ENCODE results near the gene CREBL2.

CREBL2 gene

GRCh38 chr12:12683136-12683697 lies 71.5 kb downstream of the CREBL2 start:
- TF ChIP-seq ARNTL (CRISPR knock-in tag; IDR thresholded peaks at IDR 0.05; ENCODE audit: borderline replicate concordance, low read depth) (no peak), ZC3H10 (CRISPR knock-in tag; IDR thresholded peaks at IDR 0.05) (no peak), TOX (CRISPR knock-in tag; IDR thresholded peaks at IDR 0.05; ENCODE audit: borderline replicate concordance) (no peak), ESRRG (CRISPR knock-in tag; IDR thresholded peaks at IDR 0.05) (no peak), CSDC2 (CRISPR knock-in tag; IDR thresholded peaks at IDR 0.05) (no peak), ZNF8 (CRISPR knock-in tag; IDR thresholded peaks at IDR 0.05) (no peak), SNAI2 (CRISPR knock-in tag; IDR thresholded peaks at IDR 0.05) (no peak), ZNF565 (CRISPR knock-in tag; conservative IDR thresholded peaks at IDR 0.05; ENCODE audit: low read depth) (no peak), ZFP3 (CRISPR knock-in tag; IDR thresholded peaks at IDR 0.05) (no peak), PPARA (CRISPR knock-in tag; IDR thresholded peaks at IDR 0.05; ENCODE audit: borderline replicate concordance) (no peak), TCF4 (CRISPR knock-in tag; IDR thresholded peaks at IDR 0.05; ENCODE audit: borderline replicate concordance) (no peak), RARB (CRISPR knock-in tag; IDR thresholded peaks at IDR 0.05) (no peak), ZNF70 (CRISPR knock-in tag; IDR thresholded peaks at IDR 0.05) (no peak), ISL1 (CRISPR knock-in tag; IDR thresholded peaks at IDR 0.05) (no peak), ZFP30 (CRISPR knock-in tag; IDR thresholded peaks at IDR 0.05) (no peak)
- TF ChIP-seq, protein P1, sequence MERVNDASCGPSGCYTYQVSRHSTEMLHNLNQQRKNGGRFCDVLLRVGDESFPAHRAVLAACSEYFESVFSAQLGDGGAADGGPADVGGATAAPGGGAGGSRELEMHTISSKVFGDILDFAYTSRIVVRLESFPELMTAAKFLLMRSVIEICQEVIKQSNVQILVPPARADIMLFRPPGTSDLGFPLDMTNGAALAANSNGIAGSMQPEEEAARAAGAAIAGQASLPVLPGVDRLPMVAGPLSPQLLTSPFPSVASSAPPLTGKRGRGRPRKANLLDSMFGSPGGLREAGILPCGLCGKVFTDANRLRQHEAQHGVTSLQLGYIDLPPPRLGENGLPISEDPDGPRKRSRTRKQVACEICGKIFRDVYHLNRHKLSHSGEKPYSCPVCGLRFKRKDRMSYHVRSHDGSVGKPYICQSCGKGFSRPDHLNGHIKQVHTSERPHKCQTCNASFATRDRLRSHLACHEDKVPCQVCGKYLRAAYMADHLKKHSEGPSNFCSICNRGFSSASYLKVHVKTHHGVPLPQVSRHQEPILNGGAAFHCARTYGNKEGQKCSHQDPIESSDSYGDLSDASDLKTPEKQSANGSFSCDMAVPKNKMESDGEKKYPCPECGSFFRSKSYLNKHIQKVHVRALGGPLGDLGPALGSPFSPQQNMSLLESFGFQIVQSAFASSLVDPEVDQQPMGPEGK (CRISPR knock-in tag; IDR thresholded peaks at IDR 0.05; ENCODE audit: borderline replicate concordance) = no peak
- TF ChIP-seq, protein P2, sequence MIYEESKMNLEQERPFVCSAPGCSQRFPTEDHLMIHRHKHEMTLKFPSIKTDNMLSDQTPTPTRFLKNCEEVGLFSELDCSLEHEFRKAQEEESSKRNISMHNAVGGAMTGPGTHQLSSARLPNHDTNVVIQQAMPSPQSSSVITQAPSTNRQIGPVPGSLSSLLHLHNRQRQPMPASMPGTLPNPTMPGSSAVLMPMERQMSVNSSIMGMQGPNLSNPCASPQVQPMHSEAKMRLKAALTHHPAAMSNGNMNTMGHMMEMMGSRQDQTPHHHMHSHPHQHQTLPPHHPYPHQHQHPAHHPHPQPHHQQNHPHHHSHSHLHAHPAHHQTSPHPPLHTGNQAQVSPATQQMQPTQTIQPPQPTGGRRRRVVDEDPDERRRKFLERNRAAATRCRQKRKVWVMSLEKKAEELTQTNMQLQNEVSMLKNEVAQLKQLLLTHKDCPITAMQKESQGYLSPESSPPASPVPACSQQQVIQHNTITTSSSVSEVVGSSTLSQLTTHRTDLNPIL (CRISPR knock-in tag; IDR thresholded peaks at IDR 0.05; ENCODE audit: low read depth) = no peak
- no peak for ATAC-seq

- no peak for TF ChIP-seq OSR1 (CRISPR knock-in tag; IDR thresholded peaks at IDR 0.05)
- TF ChIP-seq RARB (CRISPR knock-in tag; IDR thresholded peaks at IDR 0.05) = no peak
- TF ChIP-seq ZNF70 (CRISPR knock-in tag; IDR thresholded peaks at IDR 0.05) = no peak
- TF ChIP-seq, protein P3, sequence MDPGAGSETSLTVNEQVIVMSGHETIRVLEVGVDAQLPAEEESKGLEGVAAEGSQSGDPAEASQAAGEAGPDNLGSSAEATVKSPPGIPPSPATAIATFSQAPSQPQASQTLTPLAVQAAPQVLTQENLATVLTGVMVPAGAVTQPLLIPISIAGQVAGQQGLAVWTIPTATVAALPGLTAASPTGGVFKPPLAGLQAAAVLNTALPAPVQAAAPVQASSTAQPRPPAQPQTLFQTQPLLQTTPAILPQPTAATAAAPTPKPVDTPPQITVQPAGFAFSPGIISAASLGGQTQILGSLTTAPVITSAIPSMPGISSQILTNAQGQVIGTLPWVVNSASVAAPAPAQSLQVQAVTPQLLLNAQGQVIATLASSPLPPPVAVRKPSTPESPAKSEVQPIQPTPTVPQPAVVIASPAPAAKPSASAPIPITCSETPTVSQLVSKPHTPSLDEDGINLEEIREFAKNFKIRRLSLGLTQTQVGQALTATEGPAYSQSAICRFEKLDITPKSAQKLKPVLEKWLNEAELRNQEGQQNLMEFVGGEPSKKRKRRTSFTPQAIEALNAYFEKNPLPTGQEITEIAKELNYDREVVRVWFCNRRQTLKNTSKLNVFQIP (CRISPR knock-in tag; IDR thresholded peaks at IDR 0.05; ENCODE audit: borderline replicate concordance, low read depth) = no peak
- TF ChIP-seq ZFP3 (CRISPR knock-in tag; IDR thresholded peaks at IDR 0.05) = no peak
- no peak for TF ChIP-seq SNAI2 (CRISPR knock-in tag; IDR thresholded peaks at IDR 0.05)
- TF ChIP-seq ZFP30 (CRISPR knock-in tag; IDR thresholded peaks at IDR 0.05) = no peak
- TF ChIP-seq ESRRG (CRISPR knock-in tag; IDR thresholded peaks at IDR 0.05) = no peak
- TF ChIP-seq, protein P4, sequence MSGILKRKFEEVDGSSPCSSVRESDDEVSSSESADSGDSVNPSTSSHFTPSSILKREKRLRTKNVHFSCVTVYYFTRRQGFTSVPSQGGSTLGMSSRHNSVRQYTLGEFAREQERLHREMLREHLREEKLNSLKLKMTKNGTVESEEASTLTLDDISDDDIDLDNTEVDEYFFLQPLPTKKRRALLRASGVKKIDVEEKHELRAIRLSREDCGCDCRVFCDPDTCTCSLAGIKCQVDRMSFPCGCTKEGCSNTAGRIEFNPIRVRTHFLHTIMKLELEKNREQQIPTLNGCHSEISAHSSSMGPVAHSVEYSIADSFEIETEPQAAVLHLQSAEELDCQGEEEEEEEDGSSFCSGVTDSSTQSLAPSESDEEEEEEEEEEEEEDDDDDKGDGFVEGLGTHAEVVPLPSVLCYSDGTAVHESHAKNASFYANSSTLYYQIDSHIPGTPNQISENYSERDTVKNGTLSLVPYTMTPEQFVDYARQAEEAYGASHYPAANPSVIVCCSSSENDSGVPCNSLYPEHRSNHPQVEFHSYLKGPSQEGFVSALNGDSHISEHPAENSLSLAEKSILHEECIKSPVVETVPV (CRISPR knock-in tag; IDR thresholded peaks at IDR 0.05) = no peak
- TF ChIP-seq TOX (CRISPR knock-in tag; IDR thresholded peaks at IDR 0.05; ENCODE audit: borderline replicate concordance) = no peak
- TF ChIP-seq CSDC2 (CRISPR knock-in tag; IDR thresholded peaks at IDR 0.05) = no peak
- no peak for TF ChIP-seq ZNF8 (CRISPR knock-in tag; IDR thresholded peaks at IDR 0.05)
- TF ChIP-seq, protein P5, sequence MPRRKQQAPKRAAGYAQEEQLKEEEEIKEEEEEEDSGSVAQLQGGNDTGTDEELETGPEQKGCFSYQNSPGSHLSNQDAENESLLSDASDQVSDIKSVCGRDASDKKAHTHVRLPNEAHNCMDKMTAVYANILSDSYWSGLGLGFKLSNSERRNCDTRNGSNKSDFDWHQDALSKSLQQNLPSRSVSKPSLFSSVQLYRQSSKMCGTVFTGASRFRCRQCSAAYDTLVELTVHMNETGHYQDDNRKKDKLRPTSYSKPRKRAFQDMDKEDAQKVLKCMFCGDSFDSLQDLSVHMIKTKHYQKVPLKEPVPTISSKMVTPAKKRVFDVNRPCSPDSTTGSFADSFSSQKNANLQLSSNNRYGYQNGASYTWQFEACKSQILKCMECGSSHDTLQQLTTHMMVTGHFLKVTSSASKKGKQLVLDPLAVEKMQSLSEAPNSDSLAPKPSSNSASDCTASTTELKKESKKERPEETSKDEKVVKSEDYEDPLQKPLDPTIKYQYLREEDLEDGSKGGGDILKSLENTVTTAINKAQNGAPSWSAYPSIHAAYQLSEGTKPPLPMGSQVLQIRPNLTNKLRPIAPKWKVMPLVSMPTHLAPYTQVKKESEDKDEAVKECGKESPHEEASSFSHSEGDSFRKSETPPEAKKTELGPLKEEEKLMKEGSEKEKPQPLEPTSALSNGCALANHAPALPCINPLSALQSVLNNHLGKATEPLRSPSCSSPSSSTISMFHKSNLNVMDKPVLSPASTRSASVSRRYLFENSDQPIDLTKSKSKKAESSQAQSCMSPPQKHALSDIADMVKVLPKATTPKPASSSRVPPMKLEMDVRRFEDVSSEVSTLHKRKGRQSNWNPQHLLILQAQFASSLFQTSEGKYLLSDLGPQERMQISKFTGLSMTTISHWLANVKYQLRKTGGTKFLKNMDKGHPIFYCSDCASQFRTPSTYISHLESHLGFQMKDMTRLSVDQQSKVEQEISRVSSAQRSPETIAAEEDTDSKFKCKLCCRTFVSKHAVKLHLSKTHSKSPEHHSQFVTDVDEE (CRISPR knock-in tag; IDR thresholded peaks at IDR 0.05) = no peak
- TF ChIP-seq TCF4 (CRISPR knock-in tag; IDR thresholded peaks at IDR 0.05; ENCODE audit: borderline replicate concordance) = no peak
- TF ChIP-seq, protein P2 (CRISPR knock-in tag; IDR thresholded peaks at IDR 0.05; ENCODE audit: low read depth) = no peak
- no peak for TF ChIP-seq ZC3H10 (CRISPR knock-in tag; IDR thresholded peaks at IDR 0.05)
- no peak for TF ChIP-seq ARNTL (CRISPR knock-in tag; IDR thresholded peaks at IDR 0.05; ENCODE audit: borderline replicate concordance, low read depth)
- no peak for TF ChIP-seq ZNF565 (CRISPR knock-in tag; conservative IDR thresholded peaks at IDR 0.05; ENCODE audit: low read depth)
- TF ChIP-seq BACH2 (CRISPR knock-in tag; IDR thresholded peaks at IDR 0.05; ENCODE audit: borderline replicate concordance) = no peak
- ATAC-seq = no peak
These were observed 72.0 kb downstream of the CREBL2 start for GRCh38 chr12:12683725-12684124.

Measured in SK-N-SH treated with all-trans-retinoic acid at 6 μM for 48 hours (cell line).